Ovary (tissue), 3 donors: ENCODE data around the gene ZNF761.

Source experiments
- EP300 ChIP-seq: sonication (generic); formaldehyde crosslinking; IDR thresholded peaks from one replicate; pipeline ENCODE4 v1.6.1; 2017; ENCODE audit warnings: antibody characterized with exemption
- POLR2A ChIP-seq: fragments of 450-650 bp; IDR thresholded peaks from one replicate; pipeline ENCODE4 v1.6.1; 2017; ENCODE audit warnings: antibody characterized with exemption, mild to moderate bottlenecking, moderate library complexity
- TF ChIP-seq, protein P1 (sequence below), 3 donors: fragments of 450-650 bp in 2 of 3; fragments of 200-600 bp in 1 of 3; IDR thresholded peaks; one replicate each; pipeline versions ENCODE4 v1.5.1 to v1.8.0; 2016 to 2022; ENCODE audit warnings: antibody characterized with exemption in 3 of 3, mild to moderate bottlenecking in 1 of 3
- donor health status: DM: no; HTN: no; CAD: no.

DNA sequence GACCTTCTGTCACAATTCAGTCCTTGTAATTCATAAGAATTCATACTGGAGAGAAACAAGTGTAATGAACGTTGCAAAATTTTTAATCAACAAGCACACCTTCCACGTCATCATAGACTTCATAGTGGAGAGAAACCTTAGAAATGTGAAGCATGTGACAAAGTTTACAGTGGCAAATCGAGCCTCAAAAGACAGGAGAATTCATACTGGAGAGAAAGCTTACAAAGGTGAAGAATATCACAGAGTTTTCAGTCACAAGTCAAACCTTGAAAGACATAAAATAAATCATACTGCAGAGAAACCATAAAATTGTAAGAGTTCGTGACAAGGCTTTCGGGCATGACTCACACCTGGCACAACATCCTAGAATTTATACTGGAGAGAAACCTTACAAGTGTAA, 60.4 kb downstream of the ZNF761 start:
- TF ChIP-seq, protein P1, sequence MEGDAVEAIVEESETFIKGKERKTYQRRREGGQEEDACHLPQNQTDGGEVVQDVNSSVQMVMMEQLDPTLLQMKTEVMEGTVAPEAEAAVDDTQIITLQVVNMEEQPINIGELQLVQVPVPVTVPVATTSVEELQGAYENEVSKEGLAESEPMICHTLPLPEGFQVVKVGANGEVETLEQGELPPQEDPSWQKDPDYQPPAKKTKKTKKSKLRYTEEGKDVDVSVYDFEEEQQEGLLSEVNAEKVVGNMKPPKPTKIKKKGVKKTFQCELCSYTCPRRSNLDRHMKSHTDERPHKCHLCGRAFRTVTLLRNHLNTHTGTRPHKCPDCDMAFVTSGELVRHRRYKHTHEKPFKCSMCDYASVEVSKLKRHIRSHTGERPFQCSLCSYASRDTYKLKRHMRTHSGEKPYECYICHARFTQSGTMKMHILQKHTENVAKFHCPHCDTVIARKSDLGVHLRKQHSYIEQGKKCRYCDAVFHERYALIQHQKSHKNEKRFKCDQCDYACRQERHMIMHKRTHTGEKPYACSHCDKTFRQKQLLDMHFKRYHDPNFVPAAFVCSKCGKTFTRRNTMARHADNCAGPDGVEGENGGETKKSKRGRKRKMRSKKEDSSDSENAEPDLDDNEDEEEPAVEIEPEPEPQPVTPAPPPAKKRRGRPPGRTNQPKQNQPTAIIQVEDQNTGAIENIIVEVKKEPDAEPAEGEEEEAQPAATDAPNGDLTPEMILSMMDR (IDR thresholded peaks at IDR 0.05) = no peak
- TF ChIP-seq POLR2A (no peak), EP300 (no peak)
